GM23338 (cell line): ENCODE measurements around the gene CLIP1. TPM values are rescaled to one million over a fixed set of nuclear protein-coding genes. Genes with fewer than 3 reads are reported as not detected.

Experiments
- ATAC-seq: fragments of 200-7000 bp; cut with Tn5 transposase; 3 replicates; pipeline ENCODE4 v1.9.1; 2020
- DNase-seq: peaks from one replicate; pipeline ENCODE4 v3.0.0-alpha.2; 2015; ENCODE audit warnings: low spot score
- H2AFZ ChIP-seq: fragments of 200-600 bp; sonication (generic); 2 replicates; pipeline ENCODE4 v1.8.0; 2016; ENCODE audit warnings: antibody characterized with exemption, mild to moderate bottlenecking, moderate library complexity
- H3F3A ChIP-seq: fragments of 200-600 bp; sonication (generic); replicated peaks from 2 replicates; pipeline ENCODE4 v1.8.0; 2017; ENCODE audit warnings: antibody characterized with exemption, mixed run types, low read depth
- H3K27ac ChIP-seq: fragments of 200-600 bp; sonication (generic); 2 replicates; pipeline ENCODE4 v1.6.1; 2016; ENCODE audit warnings: low read depth
- H3K27me3 ChIP-seq: fragments of 200-600 bp; sonication (generic); 2 replicates; pipeline ENCODE4 v1.8.0; 2016; ENCODE audit warnings: mild to moderate bottlenecking, mixed run types, moderate library complexity; ENCODE audit not compliant: insufficient read depth
- H3K36me3 ChIP-seq: fragments of 200-600 bp; sonication (generic); 2 replicates; pipeline ENCODE4 v1.8.0; 2016; ENCODE audit warnings: mild to moderate bottlenecking; ENCODE audit not compliant: insufficient read depth
- H3K4me1 ChIP-seq: fragments of 200-600 bp; sonication (generic); 2 replicates; pipeline ENCODE4 v1.8.0; 2016; ENCODE audit warnings: mild to moderate bottlenecking, moderate library complexity; ENCODE audit not compliant: insufficient read depth
- H3K4me2 ChIP-seq: fragments of 200-600 bp; sonication (generic); 2 replicates; pipeline ENCODE4 v1.7.1; 2017; ENCODE audit warnings: mixed run types
- H3K4me3 ChIP-seq: fragments of 200-600 bp; sonication (generic); 2 replicates; pipeline ENCODE4 v1.6.1; 2016; ENCODE audit warnings: mixed run types
- H3K79me2 ChIP-seq: fragments of 200-600 bp; sonication (generic); replicated peaks from 2 replicates; pipeline ENCODE4 v1.8.0; 2017; ENCODE audit warnings: mild to moderate bottlenecking; ENCODE audit not compliant: insufficient read depth
- H3K9me2 ChIP-seq: fragments of 200-600 bp; sonication (generic); 2 replicates; pipeline ENCODE4 v1.8.0; 2017; ENCODE audit not compliant: insufficient read depth
- H4K20me1 ChIP-seq: fragments of 200-600 bp; sonication (generic); replicated peaks from 2 replicates; pipeline ENCODE4 v1.8.0; 2017; ENCODE audit warnings: mild to moderate bottlenecking; ENCODE audit not compliant: insufficient read depth
- H3K27ac Mint-ChIP-seq: 2 replicates; pipeline ENCODE4 v1.8.0; 2020; ENCODE audit warnings: inconsistent platforms, mild to moderate bottlenecking, moderate library complexity, mixed read lengths
- H3K27me3 Mint-ChIP-seq: 3 replicates; pipeline ENCODE4 v1.8.0; 2022; ENCODE audit warnings: low read depth, mild to moderate bottlenecking, moderate library complexity, mixed read lengths, inconsistent platforms; ENCODE audit not compliant: insufficient read depth, poor library complexity
- H3K36me3 Mint-ChIP-seq: 3 replicates; pipeline ENCODE4 v1.8.0; 2021; ENCODE audit warnings: low read depth, mild to moderate bottlenecking, inconsistent platforms, moderate library complexity, mixed read lengths
- H3K4me1 Mint-ChIP-seq: 3 replicates; pipeline ENCODE4 v1.8.0; 2020; ENCODE audit warnings: mild to moderate bottlenecking, inconsistent platforms, mixed read lengths
- H3K4me3 Mint-ChIP-seq: 3 replicates; pipeline ENCODE4 v1.8.0; 2021; ENCODE audit warnings: moderate library complexity, mild to moderate bottlenecking, inconsistent platforms, mixed read lengths
- H3K9me3 Mint-ChIP-seq: 3 replicates; pipeline ENCODE4 v1.8.0; 2020; ENCODE audit warnings: moderate library complexity, mild to moderate bottlenecking, inconsistent platforms, mixed read lengths
- CREB1 ChIP-seq: fragments of 250-450 bp; sonication (Bioruptor Pico); IDR thresholded peaks from 2 replicates; pipeline ENCODE4 v1.5.0; 2020; ENCODE audit warnings: low read depth, mild to moderate bottlenecking, moderate library complexity
- CTCF ChIP-seq, 2 experiments: fragments of 200-600 bp in 1 of 2; sonication (generic) in 1 of 2; conservative IDR thresholded peaks; 2 replicates each; pipeline versions ENCODE4 v1.5.1 to v1.6.1; 2016 to 2017; ENCODE audit warnings: antibody characterized with exemption in 2 of 2, low read depth in 2 of 2, mild to moderate bottlenecking in 2 of 2, moderate library complexity in 1 of 2
- ETS1 ChIP-seq: IDR thresholded peaks from 2 replicates; pipeline ENCODE4 v1.6.1; 2016; ENCODE audit warnings: antibody characterized with exemption
- EZH2 ChIP-seq: fragments of 200-600 bp; sonication (generic); IDR thresholded peaks from one replicate; pipeline ENCODE4 v1.8.0; 2017; ENCODE audit warnings: antibody characterized with exemption, mild to moderate bottlenecking, low read depth; ENCODE audit not compliant: unreplicated experiment
- EZH2phosphoT487 ChIP-seq: fragments of 200-600 bp; sonication (generic); IDR thresholded peaks from one replicate; pipeline ENCODE4 v1.8.1; 2018; ENCODE audit warnings: antibody characterized with exemption; ENCODE audit not compliant: unreplicated experiment
- JUNB ChIP-seq: IDR thresholded peaks from one replicate; pipeline ENCODE4 v1.6.1; 2016; ENCODE audit warnings: antibody characterized with exemption; ENCODE audit not compliant: unreplicated experiment
- NANOG ChIP-seq: IDR thresholded peaks from 2 replicates; pipeline ENCODE4 v1.6.1; 2016; ENCODE audit warnings: antibody characterized with exemption, borderline replicate concordance
- POLR2AphosphoS5 ChIP-seq: IDR thresholded peaks from 2 replicates; pipeline ENCODE4 v1.6.1; 2016; ENCODE audit warnings: antibody characterized with exemption, low read depth
- REST ChIP-seq: IDR thresholded peaks from one replicate; pipeline ENCODE4 v1.6.1; 2018; ENCODE audit warnings: antibody characterized with exemption; ENCODE audit not compliant: unreplicated experiment
- STAT1 ChIP-seq: IDR thresholded peaks from one replicate; pipeline ENCODE4 v1.6.1; 2016; ENCODE audit warnings: antibody characterized with exemption; ENCODE audit not compliant: unreplicated experiment
- ZNF114 ChIP-seq: fragments of 250-450 bp; sonication (Bioruptor Pico); IDR thresholded peaks from 2 replicates; pipeline ENCODE4 v1.5.0; 2020; ENCODE audit warnings: mild to moderate bottlenecking, moderate library complexity
- ZNF331 ChIP-seq: fragments of 250-450 bp; sonication (Bioruptor Pico); IDR thresholded peaks from 2 replicates; pipeline ENCODE4 v1.5.0; 2020; ENCODE audit warnings: low read depth, mild to moderate bottlenecking, moderate library complexity
- ZNF462 ChIP-seq: fragments of 250-450 bp; sonication (Bioruptor Pico); IDR thresholded peaks from 2 replicates; pipeline ENCODE4 v1.5.0; 2020; ENCODE audit warnings: mild to moderate bottlenecking, moderate library complexity
- polyA plus RNA-seq: library from polyadenylated mRNA; unstranded; fragments of >200 nt; fragmentation: Nextera tagmentation; extraction: Ambion mirVana; gene quantifications from 2 replicates; pipeline ENCODE4 v1.2.1, GENCODE V29; 2016
- total RNA-seq: library from RNA; depleted of rRNA; stranded (reverse); fragments of >200 nt; shearing (Covaris generic); gene quantifications from 2 replicates; pipeline ENCODE4 v1.2.3, GENCODE V29; 2014

CLIP1 gene
- total and polyA plus RNA-seq, 2 experiments from 2014 or later, result 11.5 to 21.1 TPM

GRCh38 chr12:122352394-122352793, 70.1 kb downstream of the CLIP1 start:
- no peaks in the 10 kb centered on the region for H4K20me1 ChIP-seq
- H3F3A ChIP-seq, result no peaks in the 10 kb centered on the region
- no peak overlapping the region for H3K27ac ChIP-seq
- ATAC-seq (no peak), DNase-seq (no peak)
- no peaks in the 10 kb centered on the region for H3K79me2 ChIP-seq
- H3K36me3 ChIP-seq, result no peaks in the 10 kb centered on the region
- TF ChIP-seq ZNF331 (no peak), POLR2AphosphoS5 (no peak), CTCF (conservative IDR thresholded peaks at IDR 0.05; ENCODE audit: low read depth in 2 of 2) (no peak), ZNF114 (no peak), STAT1 (no peak), REST (no peak), NANOG (no peak), ETS1 (no peak), CREB1 (CRISPR knock-in tag) (no peak), EZH2 (no peak), JUNB (no peak), EZH2phosphoT487 (no peak), ZNF462 (CRISPR knock-in tag) (no peak)
- Mint-ChIP-seq H3K36me3 (peaks cover 39% of the 10 kb centered on the region), H3K9me3 (peaks cover 10% of the 10 kb centered on the region), H3K4me3 (no peak overlapping the region), H3K27ac (no peak overlapping the region), H3K4me1 (no peaks in the 10 kb centered on the region), H3K27me3 (no peaks in the 10 kb centered on the region)
- no peak overlapping the region for H2AFZ ChIP-seq
- no peak overlapping the region for H3K4me3 ChIP-seq
- H3K4me2 ChIP-seq, result no peak overlapping the region
- H3K27me3 ChIP-seq, result no peaks in the 10 kb centered on the region
- no peaks in the 10 kb centered on the region for H3K9me2 ChIP-seq
- no peaks in the 10 kb centered on the region for H3K4me1 ChIP-seq
